Stimulated activated naive CD8-positive, alpha-beta T cell treated with anti-CD3 and anti-CD28 coated beads, Interleukin-15, amount 100 ng/mL, for 72 hours (primary cell): ENCODE data around the gene HP1BP3.

Experiments used
- ATAC-seq: fragments of 150-1000 bp; cut with Tn5 transposase; 2 replicates; pipeline ENCODE4 v1.10.0; 2021; ENCODE audit warnings: mild to moderate bottlenecking, moderate library complexity
- DNase-seq, 2 donors: peaks; one replicate each; pipeline ENCODE4 v3.0.0; 2021 to 2022
- H3K27ac Mint-ChIP-seq, 2 donors: one replicate each; pipeline ENCODE4 v1.8.0; 2022; ENCODE audit warnings: mild to moderate bottlenecking in 2 of 2, mixed read lengths in 2 of 2, moderate library complexity in 2 of 2
- H3K27me3 Mint-ChIP-seq: one replicate; pipeline ENCODE4 v1.8.0; 2022; ENCODE audit warnings: mixed read lengths
- H3K4me1 Mint-ChIP-seq: one replicate; pipeline ENCODE4 v1.8.0; 2022; ENCODE audit warnings: mild to moderate bottlenecking, mixed read lengths
- H3K4me3 Mint-ChIP-seq, 2 donors: one replicate each; pipeline ENCODE4 v1.8.0; 2022; ENCODE audit warnings: mild to moderate bottlenecking in 2 of 2, mixed read lengths in 2 of 2, moderate library complexity in 1 of 2
- H3K9me3 Mint-ChIP-seq, 2 donors: one replicate each; pipeline ENCODE4 v1.8.0; 2022; ENCODE audit warnings: mixed read lengths in 2 of 2

HP1BP3 gene

GRCh38 chr1:20733360-20733975, 53.6 kb downstream of the HP1BP3 start:
- Mint-ChIP-seq H3K4me3 (peak overlapping the region; percentile 86 to 95), H3K9me3 (no peaks in the 10 kb centered on the region), H3K27me3 (peaks cover 32% of the 10 kb centered on the region), H3K4me1 (peaks cover 35% of the 10 kb centered on the region), H3K27ac (peak overlapping the region; percentile 27 to 63)
- ATAC-seq (no peak), DNase-seq (no peak)

GRCh38 chr1:20732588-20733359, 54.3 kb downstream of the HP1BP3 start, which contains the start of gene SH2D5:
SH2D5 (minus strand) TSS chr1:20732703; CDS start chr1:20728044, 4,659 bp downstream.
- Mint-ChIP-seq H3K9me3 (no peaks in the 10 kb centered on the region), H3K4me3 (peak within 1 kb of the TSS; percentile 86 to 96), H3K4me1 (peaks cover 35% of the 10 kb centered on the region), H3K27me3 (peaks cover 39% of the 10 kb centered on the region), H3K27ac (peak within 1 kb of the TSS; percentile 63 to 93)
- DNase-seq (peak; percentile 66 to 80), ATAC-seq (peak; percentile 89)

- ATAC-seq (peak; percentile 54), DNase-seq (peak; percentile 52 to 61)
- H3K27me3 Mint-ChIP-seq, result peaks cover 40% of the 10 kb centered on the region
- peak overlapping the region in 1 of 2 donors; percentile 93 for H3K27ac Mint-ChIP-seq
- H3K9me3 Mint-ChIP-seq, result no peaks in the 10 kb centered on the region
- H3K4me1 Mint-ChIP-seq, result peaks cover 35% of the 10 kb centered on the region
- peak overlapping the region; percentile 86 to 95 for H3K4me3 Mint-ChIP-seq
Observed at GRCh38 chr1:20732071-20732587, 55.0 kb downstream of the HP1BP3 start.

GRCh38 chr1:20731057-20731991, 55.8 kb downstream of the HP1BP3 start:
- peaks cover 40% of the 10 kb centered on the region for H3K27me3 Mint-ChIP-seq
- H3K27ac Mint-ChIP-seq, result peak overlapping the region in 1 of 2 donors; percentile 63
- peak overlapping the region; percentile 82 to 96 for H3K4me3 Mint-ChIP-seq
- DNase-seq, result peak in 1 of 2 donors; percentile 30
- H3K4me1 Mint-ChIP-seq, result peaks cover 35% of the 10 kb centered on the region
- no peaks in the 10 kb centered on the region for H3K9me3 Mint-ChIP-seq
- ATAC-seq, result peak; percentile 37

GRCh38 chr1:20730690-20731056, 56.4 kb downstream of the HP1BP3 start:
- ATAC-seq (no peak), DNase-seq (no peak)
- H3K27me3 Mint-ChIP-seq, result peaks cover 40% of the 10 kb centered on the region
- H3K4me1 Mint-ChIP-seq, result peaks cover 35% of the 10 kb centered on the region
- H3K9me3 Mint-ChIP-seq, result no peaks in the 10 kb centered on the region
- no peak overlapping the region for H3K27ac Mint-ChIP-seq
- H3K4me3 Mint-ChIP-seq, result peak overlapping the region; percentile 82 to 96

GRCh38 chr1:20729990-20730689, 57.0 kb downstream of the HP1BP3 start:
- ATAC-seq (no peak), DNase-seq (no peak)
- H3K4me3 Mint-ChIP-seq, result peak overlapping the region in 1 of 2 donors; percentile 30
- H3K4me1 Mint-ChIP-seq, result peaks cover 35% of the 10 kb centered on the region
- no peaks in the 10 kb centered on the region for H3K9me3 Mint-ChIP-seq
- H3K27ac Mint-ChIP-seq, result no peak overlapping the region
- peaks cover 40% of the 10 kb centered on the region for H3K27me3 Mint-ChIP-seq

GRCh38 chr1:20729155-20729931, 57.8 kb downstream of the HP1BP3 start:
- peaks cover 35% of the 10 kb centered on the region for H3K4me1 Mint-ChIP-seq
- no peak for ATAC-seq
- H3K4me3 Mint-ChIP-seq, result no peak overlapping the region
- no peak overlapping the region for H3K27ac Mint-ChIP-seq
- no peaks in the 10 kb centered on the region for H3K9me3 Mint-ChIP-seq
- H3K27me3 Mint-ChIP-seq, result peaks cover 40% of the 10 kb centered on the region
- DNase-seq, result no peak

GRCh38 chr1:20728371-20729154, 58.5 kb downstream of the HP1BP3 start:
- H3K27me3 Mint-ChIP-seq, result peaks cover 40% of the 10 kb centered on the region
- ATAC-seq, result no peak
- no peak for DNase-seq
- H3K4me3 Mint-ChIP-seq, result no peak overlapping the region
- H3K27ac Mint-ChIP-seq, result no peak overlapping the region
- peaks cover 35% of the 10 kb centered on the region for H3K4me1 Mint-ChIP-seq
- no peaks in the 10 kb centered on the region for H3K9me3 Mint-ChIP-seq

GRCh38 chr1:20727746-20728316, 59.3 kb downstream of the HP1BP3 start:
- ATAC-seq (no peak), DNase-seq (no peak)
- H3K4me1 Mint-ChIP-seq, result peaks cover 28% of the 10 kb centered on the region
- H3K9me3 Mint-ChIP-seq, result no peaks in the 10 kb centered on the region
- peaks cover 40% of the 10 kb centered on the region for H3K27me3 Mint-ChIP-seq
- no peak overlapping the region for H3K27ac Mint-ChIP-seq
- no peak overlapping the region for H3K4me3 Mint-ChIP-seq

GRCh38 chr1:20726932-20727745, 60.0 kb downstream of the HP1BP3 start:
- H3K4me3 Mint-ChIP-seq, result no peak overlapping the region
- no peak overlapping the region for H3K27ac Mint-ChIP-seq
- H3K4me1 Mint-ChIP-seq, result peaks cover 21% of the 10 kb centered on the region
- H3K9me3 Mint-ChIP-seq, result no peaks in the 10 kb centered on the region
- DNase-seq, result no peak
- H3K27me3 Mint-ChIP-seq, result peaks cover 40% of the 10 kb centered on the region
- no peak for ATAC-seq

GRCh38 chr1:20726118-20726911, 60.8 kb downstream of the HP1BP3 start:
- Mint-ChIP-seq H3K4me3 (no peak overlapping the region), H3K27me3 (peaks cover 36% of the 10 kb centered on the region), H3K27ac (peak overlapping the region in 1 of 2 donors; percentile 88), H3K4me1 (peaks cover 17% of the 10 kb centered on the region), H3K9me3 (no peaks in the 10 kb centered on the region)
- ATAC-seq (no peak), DNase-seq (no peak)
